ENCODE results near the gene AKAP7.
"Not testable (repeated sequence)": the region's sequence is repeated elsewhere in the genome, so short reads cannot be mapped to it uniquely, and the experiment has no call there.

Gene AKAP7

DNA sequence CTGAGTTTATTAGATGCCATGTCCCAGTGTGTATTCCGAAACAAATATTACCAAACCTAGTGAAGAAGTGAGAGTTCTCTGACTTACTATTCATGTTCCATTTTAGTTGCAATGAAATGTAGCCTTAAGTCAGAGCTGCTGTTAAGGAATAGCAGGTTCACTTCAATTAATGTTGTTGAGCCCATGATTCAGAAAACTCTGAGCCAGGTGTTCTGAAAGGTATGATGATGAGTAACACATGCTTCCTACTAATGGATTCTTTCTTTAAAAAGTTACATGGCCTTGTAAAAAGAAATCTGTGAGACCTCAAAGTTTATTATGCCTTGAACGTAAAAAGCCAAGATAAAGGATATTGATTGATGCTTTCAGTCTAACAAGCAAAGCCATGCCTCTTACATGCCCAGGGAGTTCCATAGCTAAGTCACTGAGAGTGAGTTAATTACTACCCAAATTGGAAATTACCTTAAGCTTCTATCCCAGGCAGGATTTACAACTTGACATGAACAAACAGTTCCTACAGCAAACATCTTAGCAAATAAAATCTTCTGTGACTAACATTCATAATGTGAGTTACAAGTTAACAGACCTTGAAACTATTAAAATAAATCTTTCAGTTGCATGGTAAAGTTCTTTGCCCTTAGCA is 122.9 kb downstream of the AKAP7 start (continued):
- peak; percentile 72; the same call in 1 of the 2 replicates for TF ChIP-seq ZNF843 (tag by site-specific recombination; IDR thresholded peaks at IDR 0.05)
- TF ChIP-seq ZNF121 (tag by site-specific recombination; IDR thresholded peaks at IDR 0.05): no peak
- no peak for TF ChIP-seq ZNF354C (tag by site-specific recombination; IDR thresholded peaks at IDR 0.05; ENCODE audit: borderline replicate concordance, low read depth)
- TF ChIP-seq ZNF394 (tag by site-specific recombination; IDR thresholded peaks at IDR 0.05; ENCODE audit: borderline replicate concordance): no peak
- no peak for TF ChIP-seq ZNF248 (tag by site-specific recombination; IDR thresholded peaks at IDR 0.05)
- no peak for TF ChIP-seq ZNF777 (tag by site-specific recombination; IDR thresholded peaks at IDR 0.05; ENCODE audit: borderline replicate concordance)
- no peak for TF ChIP-seq ZNF2 (tag by site-specific recombination; IDR thresholded peaks at IDR 0.05)
- TF ChIP-seq ZNF174 (tag by site-specific recombination; IDR thresholded peaks at IDR 0.05): no peak

DNA sequence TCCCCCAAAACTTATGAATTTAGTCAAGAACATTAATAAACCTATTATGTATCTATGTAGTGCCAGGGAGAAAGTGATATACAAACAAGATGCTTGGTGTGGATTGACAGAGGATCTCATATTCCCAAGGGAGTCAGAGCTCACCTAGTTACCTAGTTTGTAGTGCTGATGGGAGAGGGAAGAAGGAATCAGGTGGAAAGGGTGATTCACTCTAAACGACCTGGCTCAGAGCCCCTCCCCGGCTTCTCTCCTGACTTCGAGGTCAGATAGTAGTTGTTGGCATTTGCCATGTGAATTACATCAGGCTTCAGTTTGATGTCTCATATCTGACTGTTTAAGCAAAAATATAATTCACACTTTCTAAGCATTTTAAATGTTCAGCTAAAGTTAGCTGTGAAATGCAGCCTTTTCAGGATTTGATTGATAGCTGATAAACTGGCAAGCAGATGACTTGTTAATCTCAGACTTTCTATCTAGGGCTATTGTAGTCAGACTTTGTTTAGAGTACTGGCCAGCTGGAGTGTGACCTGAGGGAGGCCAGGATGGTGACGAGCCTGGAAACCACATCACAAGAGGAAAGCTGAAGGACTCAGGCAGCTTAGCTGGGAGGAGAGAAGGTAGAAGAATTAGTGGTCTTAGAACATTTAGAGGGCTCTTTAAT is 123.7 kb downstream of the AKAP7 start:
- Histone ChIP-seq H3K27ac (ENCODE audit: extremely low read depth, low read depth, low read length) (peak overlapping the region; percentile 19; the same call in 1 of the 2 replicates), H3K4me1 (ENCODE audit: control insufficient read depth, insufficient read depth, low read length) (peaks cover 24% of the 10 kb centered on the region), H3K36me3 (ENCODE audit: control insufficient read depth in 2 of 2, insufficient read depth in 1 of 2, low read length in 2 of 2) (no peaks in the 10 kb centered on the region), H3K9me3 (ENCODE audit: control insufficient read depth, insufficient read depth, low read depth, low read length) (no peaks in the 10 kb centered on the region), H3K4me3 (ENCODE audit: low read depth, low read length) (no peak overlapping the region)
- TF ChIP-seq ZNF335 (tag by site-specific recombination; conservative IDR thresholded peaks at IDR 0.05): peak; percentile 29; the same call in 1 of the 2 replicates
- 0 out of 2 replicates have a peak, but pooled peaks have one; percentile 20 for TF ChIP-seq TRIM28 (IDR thresholded peaks at IDR 0.05; ENCODE audit: borderline replicate concordance, low read length)
- TF ChIP-seq ZNF776 (tag by site-specific recombination; IDR thresholded peaks at IDR 0.05; ENCODE audit: borderline replicate concordance): no peak
- CTCF ChIA-PET: interaction anchor here (0.8 to 1.3 kb wide), 2 partner anchors 59 to 201 kb away, joined by 3 read pairs; no protein-coding TSS in a partner anchor
- POLR2A ChIA-PET: no interaction called here

DNA sequence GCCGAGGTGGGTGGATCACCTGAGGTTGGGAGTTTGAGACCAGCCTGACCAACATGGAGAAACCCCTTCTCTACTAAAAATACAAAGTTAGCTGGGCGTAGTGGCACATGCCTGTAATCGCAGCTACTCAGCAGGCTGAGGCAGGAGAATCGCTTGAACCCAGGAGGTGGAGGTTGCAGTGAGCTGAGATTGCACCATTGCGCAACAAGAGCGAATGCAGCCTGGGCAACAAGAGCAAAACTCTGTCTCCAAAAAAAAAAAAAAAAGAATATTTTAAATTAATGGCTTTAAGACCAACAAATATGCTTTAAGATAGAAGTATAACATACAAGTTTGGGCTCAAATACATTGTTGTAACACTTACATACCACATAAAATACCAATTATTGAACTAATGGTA is 125.7 kb downstream of the AKAP7 start:
- POLR2A ChIA-PET; H3K36me3 ChIP-seq (ENCODE audit: control insufficient read depth in 2 of 2, insufficient read depth in 1 of 2, low read length in 2 of 2); H3K4me3 ChIP-seq (ENCODE audit: low read depth, low read length); H3K9me3 ChIP-seq (ENCODE audit: control insufficient read depth, insufficient read depth, low read depth, low read length); H3K27ac ChIP-seq (ENCODE audit: extremely low read depth, low read depth, low read length): not testable (repeated sequence)
- CTCF ChIA-PET: interaction anchor here (0.7 to 1.0 kb wide), 4 partner anchors 15 to 270 kb away, joined by 3 to 5 read pairs (median 4); no protein-coding TSS in a partner anchor
- peaks cover 18% of the 10 kb centered on the region for H3K4me1 ChIP-seq (ENCODE audit: control insufficient read depth, insufficient read depth, low read length)

DNA sequence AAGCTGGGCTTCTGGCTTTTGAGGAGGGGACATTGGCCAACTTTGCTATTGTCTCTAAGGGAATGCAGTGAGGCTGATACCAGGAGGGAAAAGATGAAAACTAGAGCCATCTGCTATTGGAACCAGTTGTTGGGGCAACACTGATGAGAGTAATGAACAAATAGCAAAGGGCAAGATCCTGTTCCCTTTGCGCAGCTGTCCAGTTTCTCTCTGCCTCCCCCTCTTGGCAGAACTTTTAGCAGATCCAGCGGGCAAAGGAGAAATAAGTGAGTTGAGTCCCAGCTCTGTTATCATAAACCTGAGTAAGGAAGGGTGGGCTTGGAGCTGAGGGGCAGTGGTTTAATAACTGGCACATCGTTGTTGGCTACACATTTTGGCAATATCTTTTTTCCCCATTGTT is 126.8 kb downstream of the AKAP7 start:
- Histone ChIP-seq H3K4me1 (ENCODE audit: control insufficient read depth, insufficient read depth, low read length) (peaks cover 13% of the 10 kb centered on the region), H3K9me3 (ENCODE audit: control insufficient read depth, insufficient read depth, low read depth, low read length) (no peaks in the 10 kb centered on the region), H3K27ac (ENCODE audit: extremely low read depth, low read depth, low read length) (no peak overlapping the region), H3K4me3 (ENCODE audit: low read depth, low read length) (no peak overlapping the region), H3K36me3 (ENCODE audit: control insufficient read depth in 2 of 2, insufficient read depth in 1 of 2, low read length in 2 of 2) (no peaks in the 10 kb centered on the region)
- TF ChIP-seq HOXC10 (CRISPR knock-in tag; IDR thresholded peaks at IDR 0.05) (no peak), ZNF112 (tag by site-specific recombination; IDR thresholded peaks at IDR 0.05) (no peak), ZNF138 (tag by site-specific recombination; IDR thresholded peaks at IDR 0.05; ENCODE audit: borderline replicate concordance) (no peak), ZFHX2 (tag by site-specific recombination; conservative IDR thresholded peaks at IDR 0.05) (no peak), OSR2 (tag by site-specific recombination; IDR thresholded peaks at IDR 0.05) (no peak), ZIC2 (tag by site-specific recombination; IDR thresholded peaks at IDR 0.05) (no peak), ZFP69B (tag by site-specific recombination; IDR thresholded peaks at IDR 0.05) (no peak), SCRT1 (tag by site-specific recombination; IDR thresholded peaks at IDR 0.05; ENCODE audit: borderline replicate concordance) (no peak), ZFP37 (tag by site-specific recombination; IDR thresholded peaks at IDR 0.05) (no peak), ZNF600 (tag by site-specific recombination; IDR thresholded peaks at IDR 0.05) (no peak), SCRT2 (tag by site-specific recombination; IDR thresholded peaks at IDR 0.05) (no peak), ZBTB21 (tag by site-specific recombination; IDR thresholded peaks at IDR 0.05) (no peak), ZNF335 (tag by site-specific recombination; conservative IDR thresholded peaks at IDR 0.05) (no peak), ZNF768 (tag by site-specific recombination; IDR thresholded peaks at IDR 0.05) (no peak), ZBTB1 (tag by site-specific recombination; IDR thresholded peaks at IDR 0.05) (no peak), ZNF2 (tag by site-specific recombination; IDR thresholded peaks at IDR 0.05) (no peak), ZBTB8A (tag by site-specific recombination; IDR thresholded peaks at IDR 0.05) (no peak)
- TF ChIP-seq, protein P1, sequence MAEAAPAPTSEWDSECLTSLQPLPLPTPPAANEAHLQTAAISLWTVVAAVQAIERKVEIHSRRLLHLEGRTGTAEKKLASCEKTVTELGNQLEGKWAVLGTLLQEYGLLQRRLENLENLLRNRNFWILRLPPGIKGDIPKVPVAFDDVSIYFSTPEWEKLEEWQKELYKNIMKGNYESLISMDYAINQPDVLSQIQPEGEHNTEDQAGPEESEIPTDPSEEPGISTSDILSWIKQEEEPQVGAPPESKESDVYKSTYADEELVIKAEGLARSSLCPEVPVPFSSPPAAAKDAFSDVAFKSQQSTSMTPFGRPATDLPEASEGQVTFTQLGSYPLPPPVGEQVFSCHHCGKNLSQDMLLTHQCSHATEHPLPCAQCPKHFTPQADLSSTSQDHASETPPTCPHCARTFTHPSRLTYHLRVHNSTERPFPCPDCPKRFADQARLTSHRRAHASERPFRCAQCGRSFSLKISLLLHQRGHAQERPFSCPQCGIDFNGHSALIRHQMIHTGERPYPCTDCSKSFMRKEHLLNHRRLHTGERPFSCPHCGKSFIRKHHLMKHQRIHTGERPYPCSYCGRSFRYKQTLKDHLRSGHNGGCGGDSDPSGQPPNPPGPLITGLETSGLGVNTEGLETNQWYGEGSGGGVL (tag by site-specific recombination; IDR thresholded peaks at IDR 0.05): no peak
- TF ChIP-seq, protein P2, sequence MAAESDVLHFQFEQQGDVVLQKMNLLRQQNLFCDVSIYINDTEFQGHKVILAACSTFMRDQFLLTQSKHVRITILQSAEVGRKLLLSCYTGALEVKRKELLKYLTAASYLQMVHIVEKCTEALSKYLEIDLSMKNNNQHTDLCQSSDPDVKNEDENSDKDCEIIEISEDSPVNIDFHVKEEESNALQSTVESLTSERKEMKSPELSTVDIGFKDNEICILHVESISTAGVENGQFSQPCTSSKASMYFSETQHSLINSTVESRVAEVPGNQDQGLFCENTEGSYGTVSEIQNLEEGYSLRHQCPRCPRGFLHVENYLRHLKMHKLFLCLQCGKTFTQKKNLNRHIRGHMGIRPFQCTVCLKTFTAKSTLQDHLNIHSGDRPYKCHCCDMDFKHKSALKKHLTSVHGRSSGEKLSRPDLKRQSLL (tag by site-specific recombination; IDR thresholded peaks at IDR 0.05): no peak
- POLR2A ChIA-PET: no interaction called here
- CTCF ChIA-PET: interaction anchor here (0.6 kb wide), 1 partner anchor 1114 kb away, joined by 3 read pairs; no protein-coding TSS in a partner anchor
